COLO668 (cell line): Measurements from ENCODE around the gene JAKMIP1.
"Not testable (repeated sequence)": the region's sequence is repeated elsewhere in the genome, so short reads cannot be mapped to it uniquely, and the experiment has no call there.

Source experiments
- DNase-seq: peaks from one replicate; lab custom pipeline; 2025; ENCODE audit not compliant: unreplicated experiment; lab: John Stamatoyannopoulos, UW

Gene JAKMIP1

GRCh38 chr4:6021831-6022606, 178.3 kb downstream of the JAKMIP1 start:
- DNase-seq: peak; percentile 16

DNA sequence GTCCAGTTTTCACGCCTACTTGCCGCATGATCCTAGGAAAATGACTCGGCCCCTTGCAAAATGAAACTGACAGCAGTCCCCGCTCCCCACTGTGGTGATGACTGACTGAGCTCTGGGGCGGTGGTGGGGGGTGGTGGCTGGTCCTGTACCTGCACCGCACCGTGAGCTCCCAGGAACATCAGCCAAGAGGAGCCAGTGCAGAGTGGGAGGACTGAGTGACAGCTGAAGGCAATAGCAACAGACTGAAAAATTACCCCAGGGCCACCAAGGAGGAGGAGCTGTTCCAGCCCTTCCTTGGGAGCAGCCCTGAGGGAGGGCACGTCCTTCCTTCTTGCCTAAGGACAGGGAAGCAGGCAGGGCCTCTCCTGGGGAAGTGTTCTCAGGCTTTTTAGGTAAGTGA, 179.7 kb downstream of the JAKMIP1 start:
- DNase-seq: no peak

GRCh38 chr4:6019316-6020263, 180.8 kb downstream of the JAKMIP1 start:
- peak; percentile 27 for DNase-seq

DNA sequence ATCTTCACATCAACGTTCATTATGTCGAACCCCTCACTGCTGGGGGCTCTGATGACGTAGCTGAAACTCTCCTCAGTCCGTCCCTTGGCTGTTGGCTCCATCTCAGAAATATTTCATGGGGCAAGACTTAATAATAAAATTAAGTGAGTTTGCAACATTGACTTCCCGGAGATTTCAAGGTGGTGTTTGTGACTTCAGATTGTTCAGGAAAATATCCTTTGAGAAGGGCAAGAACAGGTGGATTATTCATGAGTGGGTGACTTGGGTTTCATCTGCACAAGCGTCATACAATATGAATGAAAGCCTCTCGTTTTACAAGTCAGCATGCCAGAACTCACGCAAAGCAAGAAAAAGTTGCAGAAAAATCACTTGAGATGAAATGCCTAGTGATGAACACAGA, 182.0 kb downstream of the JAKMIP1 start, which contains the start of gene C4orf50:
Gene C4orf50 (minus strand): TSS at position 101 of the 400 bp plus-strand sequence.
- no peak for DNase-seq

DNA sequence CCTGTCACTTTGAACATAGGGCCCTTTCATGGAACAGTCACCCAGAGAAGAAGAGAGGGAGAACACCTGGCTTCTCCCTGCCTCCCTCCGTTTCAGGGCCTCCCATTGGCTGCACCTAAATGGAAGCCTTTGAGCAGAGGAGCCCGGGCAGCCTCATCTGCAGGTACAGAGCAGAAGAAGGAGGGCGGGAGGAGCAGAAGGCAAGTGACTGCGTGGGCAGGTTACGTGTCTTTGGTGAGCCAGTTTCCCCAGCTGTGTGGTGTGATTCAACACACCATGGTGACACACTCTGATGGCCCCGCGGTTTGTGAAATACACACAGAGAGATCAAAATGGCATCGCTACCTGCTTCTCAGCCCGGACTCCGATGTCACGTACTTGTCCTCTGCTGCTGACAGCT, 182.5 kb downstream of the JAKMIP1 start:
- DNase-seq: no peak

DNA sequence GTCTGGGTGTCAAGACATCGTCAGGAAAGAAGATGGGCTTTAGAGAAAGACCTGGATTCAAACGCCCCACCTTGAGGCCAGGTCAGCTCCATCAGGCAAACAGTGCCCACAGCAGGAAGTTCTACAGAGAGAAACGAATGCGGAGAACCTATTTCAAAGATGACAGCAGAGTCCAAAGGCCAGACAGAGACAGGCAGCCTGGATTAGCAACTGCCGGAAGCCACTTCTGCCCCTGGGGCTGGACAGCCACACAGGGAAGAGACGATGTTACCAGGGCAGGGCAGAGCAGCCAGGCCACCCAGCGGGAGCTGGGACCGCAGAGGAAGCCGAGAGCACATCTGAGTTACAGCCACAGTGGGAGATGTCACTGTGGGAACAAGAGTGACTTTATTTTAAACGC, 183.3 kb downstream of the JAKMIP1 start:
- peak; percentile 68 for DNase-seq

GRCh38 chr4:6013564-6013963, 186.8 kb downstream of the JAKMIP1 start:
- DNase-seq: no peak

DNA sequence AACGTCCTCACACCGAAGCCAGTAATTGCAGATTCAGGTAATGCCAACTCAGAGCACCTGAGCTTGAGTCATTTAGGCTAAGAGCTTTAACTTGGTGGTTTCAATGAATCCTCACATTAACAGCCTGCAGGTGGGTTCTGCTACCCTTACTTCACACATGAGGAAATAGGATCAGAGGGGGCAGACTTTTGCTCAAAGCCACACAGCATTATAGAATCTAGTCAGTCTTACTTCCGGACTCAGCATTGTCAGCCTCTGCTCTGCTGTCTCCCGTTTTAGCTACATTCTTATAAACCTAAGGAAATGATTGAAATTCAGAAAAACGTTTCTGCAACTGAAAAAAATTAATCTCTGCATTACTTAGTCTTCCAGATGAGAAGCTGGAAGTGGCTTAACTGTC, 188.1 kb downstream of the JAKMIP1 start:
- DNase-seq: no peak

DNA sequence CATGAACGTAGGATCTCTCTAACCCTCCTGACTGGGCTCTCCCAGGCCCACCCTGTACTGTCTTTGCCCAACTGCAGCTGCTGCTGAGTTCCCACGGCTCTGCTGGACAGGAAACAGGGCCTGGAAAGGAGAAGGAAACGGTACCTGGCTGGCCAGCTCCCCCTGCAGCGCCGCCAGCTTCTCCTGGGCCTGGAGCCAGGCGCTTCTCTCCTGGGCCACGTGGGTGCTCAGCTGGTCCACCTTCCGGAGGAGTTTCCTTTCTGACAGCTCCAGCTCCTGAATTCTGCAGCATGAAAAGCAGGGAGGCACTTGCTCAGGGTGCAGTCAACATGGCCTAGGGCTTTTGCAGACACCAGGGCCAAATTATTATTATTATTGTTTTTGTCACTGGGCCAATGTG, 188.7 kb downstream of the JAKMIP1 start:
- DNase-seq: peak; percentile 83

DNA sequence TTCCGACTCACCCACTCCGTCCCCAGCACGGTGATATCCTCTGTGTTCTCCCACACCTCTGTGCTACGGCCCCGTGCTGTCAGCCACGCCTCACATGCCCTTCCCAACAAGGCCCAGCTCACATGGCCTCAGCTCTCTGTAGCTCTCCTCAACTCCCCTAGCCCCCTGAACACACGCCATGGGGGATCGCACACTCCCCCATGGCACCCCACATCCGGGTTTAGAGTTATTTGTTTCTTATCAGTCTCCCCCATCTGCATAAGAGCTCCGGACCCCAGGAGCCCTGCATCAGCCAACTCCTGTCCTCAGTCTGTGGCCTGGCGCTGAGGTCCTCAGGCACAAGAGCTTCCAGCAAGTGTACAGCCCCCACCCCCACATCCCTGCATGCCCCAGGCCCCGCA, 189.1 kb downstream of the JAKMIP1 start:
- DNase-seq: no peak

- no peak for DNase-seq
These were observed 189.6 kb downstream of the JAKMIP1 start for GRCh38 chr4:6010789-6011188.

- peak; percentile 63 for DNase-seq
These were observed 190.9 kb downstream of the JAKMIP1 start for GRCh38 chr4:6009452-6009851.

GRCh38 chr4:6008766-6009385, 191.5 kb downstream of the JAKMIP1 start:
- peak; percentile 89 for DNase-seq

- peak; percentile 92 for DNase-seq
These were observed 192.2 kb downstream of the JAKMIP1 start for GRCh38 chr4:6008092-6008551.

DNA sequence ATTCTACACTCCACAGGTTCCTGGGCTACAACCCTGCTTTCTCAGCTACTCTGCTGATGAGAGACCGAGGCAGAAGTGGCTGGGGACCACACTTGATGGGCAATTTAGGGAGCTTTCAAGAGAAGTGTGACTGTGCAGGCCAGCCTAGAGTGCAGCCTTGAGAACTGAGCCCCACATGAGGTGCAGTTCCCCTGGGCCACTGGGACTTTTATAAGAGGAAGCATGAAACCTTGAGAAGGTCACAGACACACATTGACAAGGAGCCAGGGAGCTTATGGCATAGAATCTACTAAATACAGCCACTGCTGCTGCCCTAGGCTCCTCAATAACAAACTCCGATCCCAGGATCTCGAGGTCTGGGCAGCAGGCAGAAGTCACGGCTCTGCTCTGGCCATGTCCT, 195.2 kb downstream of the JAKMIP1 start:
- DNase-seq: no peak

- DNase-seq: not testable (repeated sequence)
These were observed 196.9 kb downstream of the JAKMIP1 start for GRCh38 chr4:6003485-6003884.

- DNase-seq: no peak
These were observed 197.4 kb downstream of the JAKMIP1 start for GRCh38 chr4:6002926-6003325.

DNA sequence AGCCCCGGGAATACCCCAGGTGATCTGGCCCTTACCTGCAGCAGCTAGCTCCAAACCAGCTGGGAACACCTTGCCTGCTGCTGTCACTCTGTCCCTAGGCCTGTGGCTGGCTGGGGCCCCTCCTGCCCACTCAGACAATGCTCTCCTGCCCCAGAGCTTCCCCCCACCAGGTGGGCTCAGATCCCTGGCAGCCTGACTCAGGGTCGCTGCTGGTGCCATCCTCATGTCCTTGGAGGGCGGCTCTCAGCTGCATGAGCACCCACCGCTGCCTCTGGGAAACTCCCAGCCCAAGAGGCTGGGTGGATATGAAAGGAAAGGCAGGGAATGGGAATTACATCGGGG, 197.9 kb downstream of the JAKMIP1 start:
- no peak for DNase-seq

DNA sequence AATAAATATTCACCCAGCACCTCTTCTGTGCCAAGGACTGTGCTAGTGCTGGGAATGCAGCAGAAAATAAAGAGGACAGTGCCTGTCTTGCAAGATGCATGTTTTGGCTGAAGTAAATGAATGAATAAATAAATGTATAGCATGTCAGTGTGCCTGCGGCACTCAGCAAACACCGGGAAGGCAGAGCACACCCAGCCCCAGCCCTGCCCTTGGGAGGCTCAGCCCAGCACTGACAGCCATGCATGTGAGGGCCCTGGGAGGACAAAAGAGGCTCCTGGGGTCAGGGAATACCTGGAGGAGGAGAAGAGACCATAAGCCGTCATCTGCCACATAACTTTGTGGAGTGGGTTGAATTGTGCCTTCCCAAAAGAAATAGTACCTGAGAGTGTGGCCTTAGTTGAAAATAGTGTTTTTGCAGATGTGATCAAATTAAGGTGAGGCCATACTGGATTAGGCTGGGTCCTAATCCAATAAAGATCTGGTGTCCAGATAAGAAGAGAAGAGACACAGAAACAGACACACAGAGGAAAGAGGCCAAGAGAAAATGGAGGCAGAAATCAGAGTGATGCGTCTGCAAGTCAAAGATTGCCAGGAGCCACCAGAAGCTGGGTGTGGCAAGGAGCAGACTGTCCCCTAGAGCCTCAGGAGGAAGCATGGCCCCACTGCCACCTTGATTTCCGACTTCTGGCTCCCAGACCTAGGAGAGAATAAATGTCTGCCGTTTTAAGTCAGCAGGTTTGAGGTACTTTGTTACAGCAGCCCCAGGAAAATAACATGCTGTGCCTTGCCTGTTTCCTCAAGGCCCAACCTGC, 198.5 kb downstream of the JAKMIP1 start:
- no peak for DNase-seq

GRCh38 chr4:5999830-6000365, 200.5 kb downstream of the JAKMIP1 start:
- no peak for DNase-seq
